ENCODE results near the gene DCST2.

- TF ChIP-seq CTCF (IDR thresholded peaks at IDR 0.05): no peak
- TF ChIP-seq POLR2A (IDR thresholded peaks at IDR 0.05): no peak
These were observed 62.1 kb downstream of the DCST2 start for GRCh38 chr1:154971341-154971998.
